GM19239 (cell line): ENCODE results near the gene C1orf210.
A peak's percentile ranks its signal among the peaks of the same experiment; 100 is the strongest.

Source experiments
- DNase-seq: peaks from one replicate; pipeline ENCODE4 v3.0.0; 2011; ENCODE audit warnings: low spot score; ENCODE audit not compliant: insufficient read length
- FAIRE-seq: peaks from 2 replicates; lab custom pipeline; 2011; peaks lifted over from hg19 to GRCh38; lab: Jason Lieb, UNC

Gene C1orf210

DNA sequence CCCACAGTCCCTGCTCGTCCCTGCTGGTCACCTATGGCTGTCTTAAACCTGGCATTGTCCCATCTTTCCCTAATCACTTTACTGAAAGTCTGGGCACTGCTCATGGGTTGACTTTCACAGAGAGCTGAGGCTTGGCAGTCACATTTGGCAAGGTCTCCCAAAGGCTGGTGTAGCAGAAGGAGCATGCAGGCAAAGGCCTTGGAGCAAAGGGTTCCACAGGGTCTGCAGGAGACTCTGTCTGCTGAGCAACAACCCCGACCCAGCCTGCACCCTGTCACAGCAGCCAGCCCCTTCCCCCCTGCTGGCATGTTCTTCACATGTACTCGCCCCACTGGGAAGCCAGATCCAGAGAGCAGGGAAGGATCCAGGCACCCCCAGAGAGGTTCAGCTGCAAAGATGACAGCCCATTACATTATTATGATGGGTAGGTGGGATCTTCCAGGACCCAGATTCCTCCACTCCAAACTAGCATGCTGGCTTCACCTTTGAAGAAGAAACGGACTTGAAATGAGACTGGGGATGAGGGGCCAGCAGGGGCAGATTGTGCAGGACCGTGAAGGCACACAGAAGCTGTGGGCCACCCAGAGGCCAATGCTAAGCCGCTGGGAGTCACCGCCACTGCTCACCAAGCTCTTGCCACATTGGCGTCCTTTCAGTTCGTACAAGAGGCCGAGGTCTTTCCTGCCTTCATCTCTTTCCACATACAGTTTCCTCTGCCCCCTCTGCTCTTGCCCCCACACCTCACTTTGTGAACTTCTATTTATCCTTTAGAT is 29.8 kb downstream of the C1orf210 start:
- no peak for FAIRE-seq
- DNase-seq, result no peak

DNA sequence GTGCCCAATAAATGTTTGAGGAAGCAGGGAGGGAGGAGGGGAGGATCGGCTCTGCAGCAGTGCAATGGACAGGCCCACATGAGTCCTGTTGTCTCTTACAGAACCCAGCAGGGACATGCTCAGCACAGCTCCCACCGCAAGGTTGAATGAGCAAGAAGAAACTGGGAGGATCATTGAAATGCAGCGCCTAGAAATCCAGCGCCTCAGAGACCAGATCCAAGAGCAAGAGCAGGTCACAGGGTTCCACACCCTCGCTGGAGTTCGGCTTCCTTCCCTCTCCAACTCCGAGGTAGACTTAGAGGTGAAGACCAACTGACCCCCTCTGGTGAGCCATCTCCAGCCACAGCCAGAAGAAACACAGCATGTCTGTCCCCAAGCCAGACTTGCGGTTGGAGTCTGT is 31.5 kb downstream of the C1orf210 start:
- FAIRE-seq, result no peak
- DNase-seq, result no peak

DNA sequence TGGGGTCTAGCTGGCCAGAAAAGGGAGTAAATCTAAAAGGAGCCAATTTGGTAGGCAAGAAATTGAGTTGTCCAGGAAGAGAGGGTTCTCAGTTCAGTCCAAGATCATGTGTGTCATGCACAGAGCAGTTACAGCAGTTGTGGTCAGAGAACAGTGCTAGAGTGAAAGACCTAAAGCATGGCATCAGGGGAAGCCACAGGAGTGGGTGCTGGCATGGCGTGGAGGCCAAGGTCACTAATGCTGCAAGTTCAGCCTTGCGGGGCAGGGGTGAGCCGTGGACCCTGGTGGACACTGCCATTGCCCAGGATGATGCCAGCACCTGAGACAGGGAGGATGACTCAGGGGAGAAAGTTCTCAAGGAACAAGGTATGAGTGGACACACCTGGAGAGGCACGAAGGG is 32.2 kb downstream of the C1orf210 start:
- no peak for FAIRE-seq

DNA sequence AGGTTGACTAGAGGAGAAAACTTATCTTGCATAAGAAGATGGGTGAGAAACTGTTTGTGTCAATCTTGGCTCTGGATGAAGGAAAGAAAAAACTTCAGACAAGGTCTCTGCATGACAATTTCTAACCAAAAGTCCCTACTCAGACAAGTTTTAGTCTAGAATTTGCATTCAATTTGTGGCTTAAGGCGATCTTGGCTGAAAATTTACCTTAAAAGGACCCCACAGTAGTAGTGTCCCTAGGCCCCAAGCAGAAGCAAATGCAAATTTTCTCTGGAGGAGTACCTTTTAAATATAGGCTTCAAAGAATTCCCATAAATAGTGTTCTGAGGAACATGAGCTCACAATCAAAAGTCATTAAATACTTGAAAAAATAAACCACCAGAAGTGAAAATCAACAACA is 33.2 kb downstream of the C1orf210 start:
- DNase-seq, result no peak
- no peak for FAIRE-seq

More for the DNA sequence above, 32.2 kb downstream of the C1orf210 start:
- no peak for DNase-seq

DNA sequence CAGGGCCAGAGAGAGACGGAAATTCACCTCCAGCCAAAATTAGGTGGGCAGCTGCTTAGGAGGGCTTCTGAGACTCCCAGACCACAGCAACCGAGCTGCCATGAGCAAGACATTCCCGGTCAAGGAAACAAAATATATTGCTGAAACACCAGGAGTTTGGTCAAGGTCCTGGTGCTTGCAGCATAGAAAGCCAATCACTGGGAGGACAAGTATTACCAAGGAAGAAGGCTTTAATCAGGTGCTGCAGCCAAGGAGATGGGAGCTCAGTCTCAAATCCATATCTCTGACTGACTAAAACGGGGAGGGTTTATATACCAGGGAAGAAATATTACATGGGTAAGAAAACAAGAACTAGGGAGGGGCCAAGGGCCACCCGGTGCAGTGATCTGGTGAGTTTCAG is 34.4 kb downstream of the C1orf210 start:
- DNase-seq (no peak), FAIRE-seq (no peak)

DNA sequence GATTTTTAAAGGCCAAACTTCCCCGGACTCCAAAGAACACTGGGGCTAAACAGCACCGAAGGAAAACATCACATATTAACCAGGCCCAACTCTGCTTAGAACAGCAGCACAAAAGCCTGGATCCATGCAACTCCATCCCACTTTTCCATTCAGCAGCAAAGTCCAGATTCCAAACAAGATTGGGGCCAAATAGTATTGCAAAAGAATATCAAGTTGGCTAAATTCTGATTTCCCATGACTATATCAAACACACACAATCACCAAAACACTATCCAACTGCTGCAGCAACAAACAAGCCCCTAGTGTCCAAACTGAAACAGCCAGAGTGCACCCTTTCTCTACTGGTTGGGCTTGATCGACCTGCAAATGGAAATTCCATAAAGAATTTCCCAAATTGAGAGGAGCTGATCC is 35.0 kb downstream of the C1orf210 start:
- DNase-seq (no peak), FAIRE-seq (no peak)

DNA sequence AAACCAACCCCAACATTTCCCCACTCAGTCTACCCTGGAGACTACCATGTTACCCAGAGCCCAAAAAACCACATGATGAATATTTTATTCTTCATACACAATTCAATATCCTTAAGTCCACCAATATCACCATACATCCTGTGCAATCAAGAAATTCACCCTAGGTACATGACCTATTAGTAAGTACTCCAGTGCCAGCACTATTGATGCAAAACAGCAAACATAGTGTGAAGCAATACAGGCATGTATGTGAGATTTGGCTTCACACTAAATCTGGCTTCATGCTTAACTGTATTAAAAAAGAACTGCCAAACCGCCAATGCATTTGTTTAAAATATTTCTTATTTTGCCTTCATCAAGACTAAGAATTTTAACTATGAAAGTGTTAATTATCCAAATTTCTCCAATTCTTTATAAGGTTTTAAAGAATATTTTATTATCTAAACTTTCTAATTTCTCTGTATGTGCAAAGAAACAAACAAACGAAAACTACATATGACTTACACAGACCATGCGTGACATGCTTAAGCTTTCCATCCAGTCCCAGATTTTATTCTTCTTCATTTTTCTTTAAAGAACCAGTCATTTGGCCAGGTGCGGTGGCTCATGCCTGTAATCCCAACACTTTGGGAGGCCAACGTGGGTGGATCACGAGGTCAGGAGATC is 38.0 kb downstream of the C1orf210 start:
- no peak for FAIRE-seq

DNA sequence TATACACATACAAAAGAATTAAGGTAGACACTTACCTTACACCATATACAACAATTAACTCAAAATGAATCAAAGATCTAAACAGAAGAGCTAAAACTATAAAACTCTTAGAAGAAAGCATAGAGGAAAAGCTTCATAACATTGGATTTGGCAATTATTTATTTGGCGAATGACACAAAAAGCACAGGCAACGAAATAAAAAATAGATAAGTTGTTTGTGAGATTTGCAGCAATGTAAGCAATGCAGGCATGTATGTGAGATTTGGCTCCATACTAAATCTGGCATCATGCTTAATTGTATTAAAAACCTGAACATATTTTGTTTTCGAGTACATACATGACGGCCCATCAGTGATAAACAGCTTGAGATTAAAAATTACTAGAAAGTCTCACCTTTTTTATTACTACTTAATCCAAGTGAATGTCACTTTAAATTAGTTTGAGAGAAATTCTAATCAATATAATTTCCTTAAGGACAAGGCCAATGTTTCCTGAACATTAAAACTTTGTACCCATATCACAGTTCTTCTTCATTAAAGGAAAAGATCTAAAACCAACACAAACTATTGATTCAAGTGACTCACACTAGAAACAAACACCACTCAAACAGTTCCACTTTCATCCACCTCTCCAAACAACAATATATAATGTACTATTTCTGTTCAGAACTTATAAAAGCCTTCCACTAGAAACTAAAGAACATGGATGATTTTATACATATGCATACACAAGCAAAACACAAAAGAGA is 38.7 kb downstream of the C1orf210 start:
- no peak for FAIRE-seq
- DNase-seq, result no peak

More for the DNA sequence above, 38.0 kb downstream of the C1orf210 start:
- no peak for DNase-seq

DNA sequence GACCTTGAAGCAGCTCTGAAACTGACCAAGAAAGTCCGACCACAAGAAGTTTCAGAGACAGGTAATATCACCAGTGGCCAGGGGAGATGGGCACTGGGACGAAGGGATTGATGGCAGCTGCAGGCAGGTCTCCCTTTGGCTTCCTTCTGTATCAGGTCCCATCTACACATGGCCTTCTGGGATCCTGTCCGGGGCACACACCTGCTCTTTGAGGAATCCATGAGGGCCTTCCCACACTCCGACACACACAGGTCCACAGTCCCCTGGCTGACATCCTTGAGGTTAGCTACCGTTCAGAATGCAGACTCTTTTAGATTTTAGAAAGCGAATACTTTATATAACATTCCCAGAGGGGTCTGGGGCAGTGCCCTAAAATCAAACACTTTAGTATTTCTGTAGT is 42.1 kb downstream of the C1orf210 start:
- FAIRE-seq (no peak), DNase-seq (no peak)

DNA sequence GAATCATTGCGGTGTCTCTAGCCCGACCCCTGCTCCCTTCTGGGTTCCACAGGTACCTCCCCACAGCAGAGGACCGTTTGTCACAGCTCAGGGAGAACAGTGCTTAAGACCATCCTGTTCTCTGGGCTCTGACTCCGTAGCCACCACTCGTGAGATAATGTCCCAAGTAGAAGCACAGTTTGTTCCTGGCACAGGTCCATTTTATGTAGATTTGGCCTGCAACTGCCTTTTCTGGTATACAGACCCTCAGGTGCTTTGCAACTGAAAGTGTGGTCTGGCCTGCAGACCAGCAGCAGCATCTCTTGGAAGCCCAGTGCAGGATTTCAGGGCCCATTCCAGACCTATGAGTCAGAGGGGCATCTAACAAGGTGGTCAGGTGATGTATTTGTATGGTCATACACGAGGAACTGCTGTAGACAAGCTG is 44.0 kb downstream of the C1orf210 start:
- FAIRE-seq (no peak), DNase-seq (no peak)

DNA sequence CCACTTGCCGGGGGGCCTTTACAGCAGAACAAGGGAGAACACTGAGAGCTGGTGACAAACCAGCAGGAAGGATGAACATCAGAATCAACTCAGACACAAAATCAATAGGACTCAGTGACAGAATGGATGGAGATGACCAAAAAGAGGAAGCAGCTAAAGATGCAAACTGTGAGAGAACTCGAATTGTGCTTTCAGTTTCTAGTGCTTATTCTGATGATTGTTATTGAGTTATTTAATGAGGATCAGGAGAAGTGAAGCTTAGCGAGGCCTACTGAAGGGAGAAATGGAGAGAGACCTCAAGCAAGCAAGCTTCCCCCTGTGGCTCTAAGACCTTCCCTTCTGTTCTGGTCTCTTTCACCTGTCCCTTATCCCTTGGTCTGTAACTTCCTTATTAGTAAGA is 45.9 kb downstream of the C1orf210 start:
- FAIRE-seq (peak; percentile 98), DNase-seq (peak; percentile 73)

DNA sequence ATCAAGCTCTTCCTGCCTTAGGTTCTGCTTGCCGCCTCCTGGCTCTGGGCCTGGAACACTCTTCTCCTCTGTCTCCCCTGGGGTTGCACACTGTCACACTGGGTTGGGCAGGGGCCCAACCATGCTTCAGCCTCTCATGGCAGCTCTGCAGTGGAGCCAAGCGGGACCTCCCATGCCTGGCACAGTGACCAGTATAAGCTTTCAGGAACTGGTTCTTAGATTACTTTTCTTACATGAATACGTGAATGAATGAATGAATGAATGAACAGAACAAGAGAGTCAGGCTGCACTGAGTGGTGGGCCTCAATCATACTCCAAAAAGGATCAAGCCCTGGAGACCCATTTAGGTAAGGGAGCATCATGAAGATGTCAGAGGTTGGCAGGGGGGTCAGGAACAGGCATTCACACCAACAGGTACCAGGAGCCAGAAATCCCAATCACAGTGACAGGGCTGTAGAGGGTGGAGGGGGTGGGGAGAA is 46.4 kb downstream of the C1orf210 start:
- DNase-seq (no peak), FAIRE-seq (no peak)

DNA sequence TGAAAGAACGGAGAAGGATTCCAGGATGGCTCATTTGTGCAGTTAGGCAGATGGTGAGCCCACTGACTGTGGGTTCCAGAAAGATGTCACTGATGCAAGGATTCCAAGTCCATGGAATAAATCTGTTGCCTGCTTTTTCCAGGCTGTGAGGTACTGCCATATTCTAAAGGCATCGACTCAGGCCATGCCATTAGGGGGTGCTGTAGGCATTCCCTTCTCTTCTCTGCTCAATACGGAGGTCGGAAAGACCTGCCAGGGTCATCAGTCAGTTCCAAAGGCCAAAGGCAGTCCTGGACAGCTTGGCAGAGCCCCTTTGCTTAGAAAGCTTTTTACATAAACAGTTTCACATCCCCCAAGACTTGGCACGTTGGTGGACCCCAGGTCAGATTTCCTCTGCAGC is 47.3 kb downstream of the C1orf210 start:
- FAIRE-seq, result peak; percentile 83
- DNase-seq, result peak; percentile 27

DNA sequence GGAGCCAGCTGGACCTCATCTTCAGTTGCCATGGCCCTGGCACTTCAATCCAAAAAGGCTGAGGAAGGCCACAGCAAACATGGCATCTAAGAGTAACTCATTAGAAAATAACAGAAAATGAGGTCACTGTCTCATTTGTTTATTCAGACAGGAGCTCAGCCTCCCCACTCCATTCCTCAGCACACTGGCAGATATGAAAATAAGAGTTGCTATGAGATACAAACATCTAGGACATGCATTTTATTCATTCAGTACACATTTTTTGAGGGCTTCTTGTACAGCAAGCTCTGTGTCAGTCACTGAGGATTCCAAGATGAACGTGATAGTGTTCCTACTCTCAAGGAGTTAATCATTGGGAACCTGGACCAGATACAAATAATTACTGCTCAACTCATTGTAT is 48.3 kb downstream of the C1orf210 start:
- no peak for FAIRE-seq
- DNase-seq, result no peak

DNA sequence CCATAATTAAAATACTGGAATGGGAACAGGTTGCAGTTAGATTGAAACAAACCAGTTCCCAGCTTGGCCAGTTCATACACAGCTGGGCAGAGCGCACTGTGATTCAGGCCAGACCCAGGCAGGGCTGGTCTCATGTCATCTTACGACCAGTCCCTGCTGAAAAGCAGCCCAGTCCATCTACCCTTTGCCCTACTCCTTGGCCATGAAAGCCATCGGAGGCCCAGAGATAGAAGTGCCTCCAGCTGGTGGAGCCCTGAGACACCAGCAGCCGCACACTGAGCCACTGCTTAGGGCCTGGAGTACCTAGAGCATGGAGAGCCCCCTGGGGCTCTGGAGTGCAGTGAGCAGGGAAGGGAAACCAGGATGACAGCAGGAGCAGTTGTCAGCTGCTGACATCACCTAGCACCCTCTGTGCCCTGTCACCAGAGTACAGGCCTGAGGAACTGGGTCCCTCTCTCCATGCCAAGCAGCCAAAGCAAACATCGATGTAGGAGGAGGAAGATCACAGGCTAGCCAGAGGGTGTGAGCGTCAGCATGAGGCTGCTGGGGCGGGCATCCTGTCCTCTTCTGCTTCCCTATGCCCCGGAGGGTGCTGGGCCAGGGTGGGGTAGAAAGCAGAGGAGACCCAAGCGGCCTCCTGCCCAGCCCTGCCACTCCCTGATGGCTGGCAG is 49.8 kb downstream of the C1orf210 start:
- FAIRE-seq, result no peak
- no peak for DNase-seq

DNA sequence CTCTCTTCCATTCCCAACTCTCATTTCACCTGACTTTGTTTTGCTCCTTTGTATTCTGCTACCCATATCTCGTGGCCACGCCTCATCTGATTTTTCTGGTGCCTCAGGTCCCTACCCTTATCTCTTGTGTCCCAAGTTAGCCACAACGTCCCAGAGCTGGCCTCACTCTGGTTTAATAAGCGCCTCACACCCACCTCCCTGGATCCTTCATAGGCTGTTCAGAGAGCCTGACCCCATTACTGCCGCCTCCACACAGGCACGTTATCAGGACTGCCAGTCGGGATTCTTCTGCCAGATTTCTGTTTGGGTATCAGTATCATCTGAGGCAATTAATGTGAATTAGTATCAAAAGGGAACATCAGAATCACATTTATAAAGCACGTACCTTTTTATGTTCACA is 50.3 kb downstream of the C1orf210 start:
- FAIRE-seq (no peak), DNase-seq (no peak)

DNA sequence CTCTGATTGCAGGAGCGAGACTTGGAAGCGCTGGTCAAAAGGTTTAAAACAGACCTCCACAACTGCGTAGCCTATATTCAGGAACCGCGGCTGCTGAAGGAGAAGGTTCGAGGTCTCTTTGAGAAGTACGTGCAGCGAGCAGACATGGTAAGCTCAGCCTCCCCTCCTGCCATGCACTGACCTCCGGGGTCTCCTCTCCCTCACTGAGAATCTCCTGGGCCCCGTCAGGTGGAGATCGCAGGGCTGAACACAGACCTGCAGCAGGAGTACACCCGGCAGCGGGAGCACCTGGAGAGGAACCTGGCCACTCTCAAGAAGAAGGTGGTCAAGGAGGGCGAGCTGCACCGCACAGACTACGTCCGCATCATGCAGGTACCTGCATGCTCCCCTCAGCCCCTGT is 51.1 kb downstream of the C1orf210 start:
- FAIRE-seq, result no peak
- no peak for DNase-seq

DNA sequence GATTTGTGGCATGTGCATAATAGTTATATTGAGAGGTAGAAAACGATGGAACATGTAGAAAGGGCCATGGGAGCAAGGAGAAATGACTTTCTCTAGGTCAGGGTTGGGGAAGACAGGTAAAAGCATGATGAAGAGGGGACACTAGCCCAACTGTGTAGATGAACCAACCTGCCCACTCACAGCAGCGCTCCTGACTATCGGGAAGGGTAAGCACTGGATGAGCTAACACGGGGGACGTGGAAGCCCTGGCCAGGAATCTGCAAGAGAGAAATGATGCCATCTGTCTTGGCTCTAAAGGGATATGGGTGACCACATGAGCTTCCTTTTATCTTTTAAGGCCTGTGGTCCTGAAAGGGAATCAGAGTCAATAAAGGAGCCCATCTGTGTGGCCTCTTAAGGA is 51.8 kb downstream of the C1orf210 start:
- FAIRE-seq (no peak), DNase-seq (no peak)

DNA sequence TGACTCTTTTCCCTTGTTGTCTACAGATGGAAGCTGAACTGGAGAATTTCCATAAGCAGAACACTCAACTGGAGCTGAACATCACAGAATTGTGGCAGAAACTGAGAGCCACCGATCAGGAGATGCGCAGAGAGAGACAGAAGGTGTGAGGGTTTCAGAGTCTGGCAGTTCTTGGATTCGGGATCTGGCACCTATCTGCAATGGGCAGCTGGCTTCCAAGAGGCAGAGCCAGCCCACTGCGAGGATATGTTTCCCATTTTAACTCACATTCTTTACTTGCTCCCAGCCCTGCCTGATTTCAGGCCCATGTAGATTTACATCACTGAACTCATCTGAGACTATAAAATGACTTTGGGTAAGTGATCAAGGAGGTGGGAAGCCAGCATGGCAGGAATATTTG is 52.9 kb downstream of the C1orf210 start:
- DNase-seq, result no peak
- FAIRE-seq, result no peak

DNA sequence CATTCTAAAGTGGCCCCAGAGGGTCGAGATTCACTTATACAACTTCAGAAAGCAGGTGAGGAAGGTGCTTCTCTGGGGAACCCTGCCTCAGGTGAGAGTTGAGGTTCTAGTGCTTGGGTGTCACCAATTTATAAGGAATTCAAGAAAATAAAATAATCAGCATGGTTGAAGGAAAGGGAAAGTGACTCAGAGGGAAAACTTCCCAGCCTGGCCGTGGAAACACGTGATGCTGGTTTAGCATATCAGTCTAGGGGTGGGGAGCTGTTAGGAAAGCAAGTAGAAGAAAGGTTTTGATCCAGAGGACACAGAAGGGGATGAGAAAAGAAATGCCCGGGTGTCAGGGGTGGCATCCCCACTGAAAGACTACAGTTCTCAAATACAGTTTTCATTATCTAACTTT is 53.3 kb downstream of the C1orf210 start:
- FAIRE-seq (no peak), DNase-seq (no peak)
